Thoracic aorta (tissue), 2 donors: ENCODE data around the gene GRAMD4. TPM values are rescaled to one million over a fixed set of nuclear protein-coding genes. Genes with fewer than 3 reads are reported as not detected.

Experiments
- ATAC-seq: fragments of 150-250 bp; one replicate; pipeline ENCODE4 v1.8.0; 2017; ENCODE audit warnings: low read depth; ENCODE audit not compliant: insufficient number of reproducible peaks, low FRiP score
- DNase-seq: peaks from one replicate; pipeline ENCODE4 v3.0.0-alpha.2; 2020; ENCODE audit warnings: low spot score
- H3K27ac ChIP-seq, 2 donors: fragments of 200-600 bp; sonication (generic); 1 replicate in 1 of 2; 2 replicates in 1 of 2; pipeline ENCODE4 v1.5.1; 2016; ENCODE audit warnings: mild to moderate bottlenecking in 2 of 2, moderate library complexity in 2 of 2
- H3K27me3 ChIP-seq: fragments of 200-600 bp; sonication (generic); replicated peaks from 2 replicates; pipeline ENCODE4 v1.6.0; 2016; ENCODE audit warnings: mild to moderate bottlenecking; ENCODE audit not compliant: insufficient read depth
- H3K36me3 ChIP-seq: fragments of 200-600 bp; sonication (generic); one replicate; pipeline ENCODE4 v1.5.1; 2016
- H3K4me1 ChIP-seq, 2 donors: fragments of 200-600 bp; sonication (generic); 1 replicate in 1 of 2; 2 replicates in 1 of 2; pipeline versions ENCODE4 v1.5.1 to v1.6.0; 2016; ENCODE audit warnings: low read depth in 2 of 2, mild to moderate bottlenecking in 1 of 2; ENCODE audit not compliant: control insufficient read depth in 1 of 2
- H3K4me3 ChIP-seq: fragments of 200-600 bp; sonication (generic); 2 replicates; pipeline ENCODE4 v1.5.1; 2016; ENCODE audit warnings: mild to moderate bottlenecking
- H3K9me3 ChIP-seq: fragments of 200-600 bp; sonication (generic); 2 replicates; pipeline ENCODE4 v1.5.1; 2016
- total RNA-seq, 2 donors: library from RNA; depleted of rRNA; stranded (reverse); fragments of >200 nt; gene quantifications; one replicate each; pipeline versions ENCODE4 v1.1.0 to v1.2.3, GENCODE V29; 2016
- TF ChIP-seq, protein P1 (sequence below): fragments of 200-600 bp; sonication (generic); IDR thresholded peaks from one replicate; pipeline ENCODE4 v1.5.1; 2019; ENCODE audit warnings: antibody characterized with exemption

Gene GRAMD4
- total RNA-seq, 2 donors from 2014 or later: 16.2 to 56.5 TPM

DNA sequence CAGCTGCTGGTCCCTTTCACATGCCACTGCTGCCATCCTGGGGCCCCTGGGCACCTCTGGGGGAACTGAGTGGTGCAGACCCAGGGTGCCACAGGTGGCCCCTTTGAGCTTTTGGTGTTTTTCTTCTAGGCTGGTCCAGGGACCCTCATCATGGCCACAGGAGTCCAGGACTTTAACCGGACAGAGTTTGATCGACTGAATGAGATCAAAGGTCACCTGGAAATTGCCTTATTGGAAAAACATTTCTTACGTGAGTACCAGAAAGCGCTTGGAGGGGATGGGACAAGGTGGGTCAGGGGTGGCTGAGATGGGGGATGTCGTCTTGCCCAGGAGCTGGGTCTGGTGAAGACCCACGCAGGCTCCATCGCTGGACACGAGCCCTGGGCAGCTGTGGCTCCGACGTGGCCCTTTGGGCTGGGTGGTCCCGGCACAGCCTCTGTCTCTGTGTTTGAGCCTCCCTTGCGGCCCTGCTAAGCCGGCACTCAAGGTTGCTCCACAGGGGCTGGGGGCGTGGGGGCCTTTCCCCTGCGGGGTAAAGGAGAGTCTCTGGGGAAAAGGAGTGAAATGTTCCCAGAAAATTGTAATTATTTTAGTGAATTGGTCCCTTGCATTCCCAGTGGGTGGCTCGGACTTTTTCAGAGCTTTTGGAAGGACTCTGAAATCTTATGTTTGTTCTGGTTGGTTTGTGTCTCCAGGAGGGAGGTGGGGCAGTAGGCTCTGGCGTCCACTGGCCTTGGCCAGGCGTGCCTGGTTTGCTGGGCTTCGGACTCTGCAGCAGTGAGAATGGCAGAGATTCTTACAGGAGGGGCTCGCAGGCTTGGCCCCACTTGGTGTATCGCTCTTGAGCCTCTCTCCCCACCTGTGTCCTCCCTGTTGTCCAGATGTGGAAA lies 17.8 kb downstream of the GRAMD4 start:
- TF ChIP-seq, protein P1, sequence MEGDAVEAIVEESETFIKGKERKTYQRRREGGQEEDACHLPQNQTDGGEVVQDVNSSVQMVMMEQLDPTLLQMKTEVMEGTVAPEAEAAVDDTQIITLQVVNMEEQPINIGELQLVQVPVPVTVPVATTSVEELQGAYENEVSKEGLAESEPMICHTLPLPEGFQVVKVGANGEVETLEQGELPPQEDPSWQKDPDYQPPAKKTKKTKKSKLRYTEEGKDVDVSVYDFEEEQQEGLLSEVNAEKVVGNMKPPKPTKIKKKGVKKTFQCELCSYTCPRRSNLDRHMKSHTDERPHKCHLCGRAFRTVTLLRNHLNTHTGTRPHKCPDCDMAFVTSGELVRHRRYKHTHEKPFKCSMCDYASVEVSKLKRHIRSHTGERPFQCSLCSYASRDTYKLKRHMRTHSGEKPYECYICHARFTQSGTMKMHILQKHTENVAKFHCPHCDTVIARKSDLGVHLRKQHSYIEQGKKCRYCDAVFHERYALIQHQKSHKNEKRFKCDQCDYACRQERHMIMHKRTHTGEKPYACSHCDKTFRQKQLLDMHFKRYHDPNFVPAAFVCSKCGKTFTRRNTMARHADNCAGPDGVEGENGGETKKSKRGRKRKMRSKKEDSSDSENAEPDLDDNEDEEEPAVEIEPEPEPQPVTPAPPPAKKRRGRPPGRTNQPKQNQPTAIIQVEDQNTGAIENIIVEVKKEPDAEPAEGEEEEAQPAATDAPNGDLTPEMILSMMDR: no peak
- DNase-seq (no peak), ATAC-seq (no peak)
- H3K4me3 ChIP-seq: no peak overlapping the region
- H3K36me3 ChIP-seq: no peaks in the 10 kb centered on the region
- no peaks in the 10 kb centered on the region for H3K27me3 ChIP-seq
- H3K4me1 ChIP-seq: no peaks in the 10 kb centered on the region
- no peaks in the 10 kb centered on the region for H3K9me3 ChIP-seq
- H3K27ac ChIP-seq: no peak overlapping the region

DNA sequence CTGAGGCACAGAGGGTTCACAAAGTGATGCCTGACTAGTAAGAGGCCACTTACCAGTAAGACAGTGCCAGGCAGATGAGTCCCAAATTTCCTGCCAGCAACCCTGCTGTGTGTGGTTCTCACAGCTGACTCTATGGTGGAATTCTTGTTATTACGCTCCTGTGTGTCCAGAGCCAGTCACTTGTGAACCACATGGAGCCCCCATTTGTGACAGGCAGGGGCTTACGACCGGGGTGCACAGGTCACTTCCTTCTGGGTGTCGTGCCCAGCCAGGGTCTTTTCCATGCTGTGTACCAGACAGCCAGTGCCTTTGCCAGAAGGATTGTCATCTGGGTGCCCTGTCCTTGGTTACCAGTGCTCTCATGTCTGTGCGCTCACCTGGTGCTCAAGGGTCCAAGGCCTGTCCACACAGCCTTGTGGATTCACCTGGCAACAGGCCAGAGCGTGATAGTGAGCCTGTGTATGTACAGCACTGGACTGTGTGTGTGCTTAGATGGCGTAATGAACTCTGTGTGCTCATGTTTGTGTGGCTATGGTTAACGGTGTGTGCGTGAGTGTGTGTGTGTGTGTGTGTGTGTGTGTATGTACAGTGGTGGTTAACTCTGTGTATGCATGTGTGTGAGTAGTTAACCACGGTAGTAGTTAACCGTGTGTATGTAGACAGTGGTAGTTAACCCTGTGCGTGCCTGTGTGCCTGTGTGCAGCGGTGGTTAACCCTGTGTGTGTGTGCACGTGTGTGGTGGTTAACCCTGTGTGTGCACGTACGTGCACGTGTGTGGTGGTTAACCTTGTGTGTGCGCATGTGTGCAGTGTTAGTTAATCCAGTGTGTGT lies 18.6 kb downstream of the GRAMD4 start:
- Histone ChIP-seq H3K27me3 (no peaks in the 10 kb centered on the region), H3K9me3 (no peaks in the 10 kb centered on the region), H3K4me3 (no peak overlapping the region), H3K4me1 (no peaks in the 10 kb centered on the region), H3K36me3 (no peaks in the 10 kb centered on the region), H3K27ac (no peak overlapping the region)
- TF ChIP-seq, protein P1: no peak
- ATAC-seq (no peak), DNase-seq (no peak)

DNA sequence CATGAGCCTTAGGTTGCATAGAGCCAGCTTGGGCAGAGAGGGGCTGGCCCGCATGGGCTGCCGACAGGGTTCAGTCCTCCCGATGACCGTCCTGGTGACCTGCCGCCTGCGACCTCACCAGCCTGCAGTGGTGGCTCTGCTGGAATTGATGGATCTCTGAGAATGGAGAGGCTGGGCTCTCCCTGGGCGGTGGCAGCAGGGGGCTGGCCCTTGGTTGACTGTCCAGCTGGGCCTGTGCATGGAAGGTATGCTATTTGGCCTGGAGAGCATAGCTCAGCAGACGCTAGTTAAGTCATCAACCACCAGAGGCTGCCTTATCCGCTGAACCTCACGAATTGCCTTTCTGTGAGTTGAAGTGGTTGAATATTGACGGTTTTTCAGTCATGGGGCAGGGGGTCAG lies 19.7 kb downstream of the GRAMD4 start:
- TF ChIP-seq, protein P1: no peak
- H3K36me3 ChIP-seq: no peaks in the 10 kb centered on the region
- H3K27me3 ChIP-seq: no peaks in the 10 kb centered on the region
- no peaks in the 10 kb centered on the region for H3K9me3 ChIP-seq
- no peaks in the 10 kb centered on the region for H3K4me1 ChIP-seq
- DNase-seq: no peak
- no peak for ATAC-seq
- H3K27ac ChIP-seq: no peak overlapping the region
- H3K4me3 ChIP-seq: no peak overlapping the region

DNA sequence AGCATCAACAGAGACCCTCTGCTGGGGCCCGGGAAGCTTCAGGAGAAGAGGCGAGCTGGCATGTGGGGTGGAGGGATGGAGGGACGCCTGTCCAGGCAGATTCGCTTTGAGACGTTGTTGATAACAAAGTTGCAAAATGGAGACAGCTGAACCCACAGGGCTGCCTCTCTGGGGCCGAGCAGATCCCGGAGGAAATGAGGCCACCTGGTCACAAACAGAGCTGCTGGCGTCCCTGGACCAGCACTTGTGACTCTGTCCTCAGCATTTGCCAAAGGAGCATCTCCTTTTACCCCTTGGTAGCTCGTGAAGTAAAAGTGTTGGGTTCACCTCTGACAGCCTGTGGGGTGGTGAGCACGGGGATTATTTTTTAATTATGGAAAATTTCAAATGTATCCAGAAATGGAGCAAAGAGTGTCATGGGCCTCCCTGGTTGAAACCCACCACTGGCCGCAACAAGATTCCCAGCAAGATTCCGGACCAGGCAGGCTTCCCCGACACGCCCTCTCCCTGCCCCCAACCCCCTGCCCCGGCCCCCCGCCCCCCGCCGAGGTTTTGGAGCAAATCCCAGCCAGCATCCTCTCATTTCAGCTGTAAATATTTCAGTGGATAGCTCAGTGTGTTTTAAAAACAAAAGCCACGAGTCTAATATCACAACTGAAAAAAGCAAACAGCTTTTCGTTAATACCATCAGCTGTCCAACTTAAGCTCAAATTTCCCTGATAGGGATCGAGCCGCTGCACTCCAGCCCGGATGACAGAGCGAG lies 20.3 kb downstream of the GRAMD4 start:
- Histone ChIP-seq H3K4me3 (no peak overlapping the region), H3K36me3 (no peaks in the 10 kb centered on the region), H3K9me3 (no peaks in the 10 kb centered on the region), H3K27me3 (no peaks in the 10 kb centered on the region), H3K27ac (no peak overlapping the region), H3K4me1 (no peaks in the 10 kb centered on the region)
- no peak for DNase-seq
- TF ChIP-seq, protein P1: no peak
- no peak for ATAC-seq
